ENCODE measurements around the gene SLN.

- TF ChIP-seq CTCF (IDR thresholded peaks at IDR 0.05) (no peak), POLR2A (IDR thresholded peaks at IDR 0.05) (no peak)
Observed at GRCh38 chr11:107740271-107740670, 28.4 kb upstream of the SLN start.
